Type B pancreatic cell (in vitro differentiated cells): ENCODE data around the gene CHADL. TPM values are rescaled to one million over a fixed set of nuclear protein-coding genes. Genes with fewer than 3 reads are reported as not detected.

Experiments
- DNase-seq: peaks from one replicate; pipeline ENCODE4 v3.0.0; 2021; ENCODE audit warnings: mixed read lengths; ENCODE audit not compliant: unreplicated experiment; ENCODE audit errors: extremely low spot score
- H3K27ac Mint-ChIP-seq: 2 replicates; pipeline ENCODE4 v1.8.0; 2021; ENCODE audit warnings: mild to moderate bottlenecking, mixed read lengths
- H3K27me3 Mint-ChIP-seq: 2 replicates; pipeline ENCODE4 v1.8.0; 2021; ENCODE audit warnings: mixed read lengths
- H3K36me3 Mint-ChIP-seq: 2 replicates; pipeline ENCODE4 v1.8.0; 2021; ENCODE audit warnings: mixed read lengths
- H3K4me1 Mint-ChIP-seq: one replicate; pipeline ENCODE4 v1.8.0; 2021; ENCODE audit warnings: mixed read lengths; ENCODE audit not compliant: unreplicated experiment
- H3K4me3 Mint-ChIP-seq: 2 replicates; pipeline ENCODE4 v1.8.0; 2021; ENCODE audit warnings: mild to moderate bottlenecking, mixed read lengths
- H3K9me3 Mint-ChIP-seq: 2 replicates; pipeline ENCODE4 v1.8.0; 2021; ENCODE audit warnings: mixed read lengths
- CTCF ChIP-seq: fragments of 200-600 bp; sonication (generic); conservative IDR thresholded peaks from 2 replicates; pipeline ENCODE4 v1.5.0; 2021; ENCODE audit warnings: antibody characterized with exemption, mild to moderate bottlenecking
- total RNA-seq: library from RNA; stranded (reverse); gene quantifications from 2 replicates; pipeline ENCODE4 v1.2.1, GENCODE V29; 2021; ENCODE audit warnings: low replicate concordance

The CHADL gene
- total RNA-seq, 1 donor from 2014 or later: 1.1 TPM

- TF ChIP-seq CTCF: peak; percentile 55
- Mint-ChIP-seq H3K4me1 (peaks cover 11% of the 10 kb centered on the region), H3K27ac (peak overlapping the region; percentile 93), H3K36me3 (no peaks in the 10 kb centered on the region), H3K27me3 (peaks cover 32% of the 10 kb centered on the region), H3K4me3 (peak overlapping the region; percentile 97), H3K9me3 (no peaks in the 10 kb centered on the region)
- no peak for DNase-seq
These were observed 42.6 kb downstream of the CHADL start for GRCh38 chr22:41198027-41198580.

- no peak for TF ChIP-seq CTCF
- DNase-seq: peak; percentile 87
- Mint-ChIP-seq H3K27me3 (peaks cover 32% of the 10 kb centered on the region), H3K9me3 (no peaks in the 10 kb centered on the region), H3K4me3 (peak overlapping the region; percentile 97), H3K36me3 (no peaks in the 10 kb centered on the region), H3K4me1 (peaks cover 11% of the 10 kb centered on the region), H3K27ac (peak overlapping the region; percentile 93)
These were observed 43.4 kb downstream of the CHADL start for GRCh38 chr22:41197038-41197972.

GRCh38 chr22:41193829-41194228 is 46.9 kb downstream of the CHADL start:
- Mint-ChIP-seq H3K36me3 (no peaks in the 10 kb centered on the region), H3K4me1 (peaks cover 7% of the 10 kb centered on the region), H3K27me3 (peaks cover 18% of the 10 kb centered on the region), H3K4me3 (peak overlapping the region; percentile 13), H3K9me3 (no peaks in the 10 kb centered on the region), H3K27ac (no peak overlapping the region)
- no peak for DNase-seq
- TF ChIP-seq CTCF: no peak

- Mint-ChIP-seq H3K27me3 (peaks cover 5% of the 10 kb centered on the region), H3K4me3 (no peak overlapping the region), H3K4me1 (no peaks in the 10 kb centered on the region), H3K9me3 (no peaks in the 10 kb centered on the region), H3K27ac (no peak overlapping the region), H3K36me3 (no peaks in the 10 kb centered on the region)
- no peak for DNase-seq
- no peak for TF ChIP-seq CTCF
These were observed 49.3 kb downstream of the CHADL start for GRCh38 chr22:41191467-41191866.

GRCh38 chr22:41184679-41185078 is 56.1 kb downstream of the CHADL start:
- peak; percentile 8 for DNase-seq
- Mint-ChIP-seq H3K36me3 (peaks cover 8% of the 10 kb centered on the region), H3K27me3 (no peaks in the 10 kb centered on the region), H3K4me1 (no peaks in the 10 kb centered on the region), H3K27ac (no peak overlapping the region), H3K9me3 (peaks cover 3% of the 10 kb centered on the region), H3K4me3 (no peak overlapping the region)
- TF ChIP-seq CTCF: no peak
